Right atrium auricular region (tissue), 2 donors: ENCODE measurements around the gene LY6G6D. TPM values are rescaled to one million over a fixed set of nuclear protein-coding genes. Genes with fewer than 3 reads are reported as not detected.

Experiments used
- DNase-seq: peaks from one replicate; pipeline ENCODE4 v3.0.0-alpha.2; 2019; ENCODE audit warnings: low spot score
- H3K27ac ChIP-seq, 2 donors: fragments of 200-600 bp; sonication (generic); 1 replicate in 1 of 2; 2 replicates in 1 of 2; pipeline ENCODE4 v1.5.1; 2016 to 2019
- H3K27me3 ChIP-seq, 2 donors: fragments of 200-600 bp; sonication (generic); one replicate each; pipeline versions ENCODE4 v1.5.1 to v1.6.0; 2017 to 2019
- H3K36me3 ChIP-seq: fragments of 200-600 bp; sonication (generic); one replicate; pipeline ENCODE4 v1.5.1; 2016
- H3K4me1 ChIP-seq, 2 donors: fragments of 200-600 bp; sonication (generic); one replicate each; pipeline versions ENCODE4 v1.5.1 to v1.6.0; 2017 to 2019
- H3K4me3 ChIP-seq, 2 donors: fragments of 200-600 bp; sonication (generic); 1 replicate in 1 of 2; 2 replicates in 1 of 2; pipeline ENCODE4 v1.5.1; 2017 to 2019; ENCODE audit warnings: mild to moderate bottlenecking in 1 of 2, moderate library complexity in 1 of 2
- H3K9me3 ChIP-seq, 2 donors: fragments of 200-600 bp; sonication (generic); one replicate each; pipeline ENCODE4 v1.5.1; 2019
- total RNA-seq, 2 donors: library from RNA; depleted of rRNA; stranded (reverse); fragments of >200 nt; gene quantifications; one replicate each; pipeline ENCODE4 v1.1.0, GENCODE V29; 2016
- TF ChIP-seq, protein P1 (sequence below), 2 donors: fragments of 200-600 bp; sonication (generic); IDR thresholded peaks; one replicate each; pipeline ENCODE4 v1.5.1; 2019; ENCODE audit warnings: antibody characterized with exemption in 2 of 2

Gene LY6G6D
- total RNA-seq, 2 donors from 2014 or later = not detected

GRCh38 chr6:31742894-31743293 is 27.7 kb downstream of the LY6G6D start:
- H3K27me3 ChIP-seq = no peaks in the 10 kb centered on the region
- TF ChIP-seq, protein P1, sequence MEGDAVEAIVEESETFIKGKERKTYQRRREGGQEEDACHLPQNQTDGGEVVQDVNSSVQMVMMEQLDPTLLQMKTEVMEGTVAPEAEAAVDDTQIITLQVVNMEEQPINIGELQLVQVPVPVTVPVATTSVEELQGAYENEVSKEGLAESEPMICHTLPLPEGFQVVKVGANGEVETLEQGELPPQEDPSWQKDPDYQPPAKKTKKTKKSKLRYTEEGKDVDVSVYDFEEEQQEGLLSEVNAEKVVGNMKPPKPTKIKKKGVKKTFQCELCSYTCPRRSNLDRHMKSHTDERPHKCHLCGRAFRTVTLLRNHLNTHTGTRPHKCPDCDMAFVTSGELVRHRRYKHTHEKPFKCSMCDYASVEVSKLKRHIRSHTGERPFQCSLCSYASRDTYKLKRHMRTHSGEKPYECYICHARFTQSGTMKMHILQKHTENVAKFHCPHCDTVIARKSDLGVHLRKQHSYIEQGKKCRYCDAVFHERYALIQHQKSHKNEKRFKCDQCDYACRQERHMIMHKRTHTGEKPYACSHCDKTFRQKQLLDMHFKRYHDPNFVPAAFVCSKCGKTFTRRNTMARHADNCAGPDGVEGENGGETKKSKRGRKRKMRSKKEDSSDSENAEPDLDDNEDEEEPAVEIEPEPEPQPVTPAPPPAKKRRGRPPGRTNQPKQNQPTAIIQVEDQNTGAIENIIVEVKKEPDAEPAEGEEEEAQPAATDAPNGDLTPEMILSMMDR (IDR thresholded peaks at IDR 0.05) = no peak
- peaks cover 0 to 24% of the 10 kb centered on the region in 2 donors for H3K4me1 ChIP-seq
- no peak overlapping the region for H3K27ac ChIP-seq
- DNase-seq = no peak
- no peaks in the 10 kb centered on the region for H3K9me3 ChIP-seq
- H3K4me3 ChIP-seq = no peak overlapping the region
- H3K36me3 ChIP-seq = no peaks in the 10 kb centered on the region

DNA sequence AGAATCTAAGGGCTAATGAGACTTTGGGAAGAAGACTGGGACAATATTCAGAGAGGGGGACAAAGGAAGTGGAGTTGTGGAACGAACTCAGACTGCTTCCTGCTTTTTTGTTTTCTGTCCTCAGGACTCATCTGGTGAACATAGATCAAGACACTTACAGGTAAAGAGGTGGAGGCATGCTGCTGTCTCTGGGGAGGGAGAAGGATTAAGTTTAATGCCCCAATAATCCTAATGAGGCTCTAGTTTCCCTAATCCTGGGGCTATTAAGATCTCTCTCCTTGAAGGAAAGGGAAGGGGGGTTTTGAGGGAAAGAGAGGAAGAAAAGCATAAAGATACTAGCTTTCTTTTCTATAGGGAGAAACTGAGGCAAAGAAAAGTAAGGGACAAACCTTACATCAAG is 29.3 kb downstream of the LY6G6D start:
- no peak for DNase-seq
- TF ChIP-seq, protein P1 (IDR thresholded peaks at IDR 0.05) = no peak
- Histone ChIP-seq H3K4me3 (no peak overlapping the region), H3K36me3 (no peaks in the 10 kb centered on the region), H3K4me1 (peaks cover 0 to 9% of the 10 kb centered on the region in 2 donors), H3K9me3 (no peaks in the 10 kb centered on the region), H3K27me3 (no peaks in the 10 kb centered on the region), H3K27ac (no peak overlapping the region)

GRCh38 chr6:31749301-31750036 is 34.3 kb downstream of the LY6G6D start:
- Histone ChIP-seq H3K4me1 (no peaks in the 10 kb centered on the region), H3K4me3 (no peak overlapping the region), H3K27me3 (no peaks in the 10 kb centered on the region), H3K36me3 (no peaks in the 10 kb centered on the region), H3K9me3 (no peaks in the 10 kb centered on the region), H3K27ac (no peak overlapping the region)
- DNase-seq = no peak
- TF ChIP-seq, protein P1 (IDR thresholded peaks at IDR 0.05) = no peak

DNA sequence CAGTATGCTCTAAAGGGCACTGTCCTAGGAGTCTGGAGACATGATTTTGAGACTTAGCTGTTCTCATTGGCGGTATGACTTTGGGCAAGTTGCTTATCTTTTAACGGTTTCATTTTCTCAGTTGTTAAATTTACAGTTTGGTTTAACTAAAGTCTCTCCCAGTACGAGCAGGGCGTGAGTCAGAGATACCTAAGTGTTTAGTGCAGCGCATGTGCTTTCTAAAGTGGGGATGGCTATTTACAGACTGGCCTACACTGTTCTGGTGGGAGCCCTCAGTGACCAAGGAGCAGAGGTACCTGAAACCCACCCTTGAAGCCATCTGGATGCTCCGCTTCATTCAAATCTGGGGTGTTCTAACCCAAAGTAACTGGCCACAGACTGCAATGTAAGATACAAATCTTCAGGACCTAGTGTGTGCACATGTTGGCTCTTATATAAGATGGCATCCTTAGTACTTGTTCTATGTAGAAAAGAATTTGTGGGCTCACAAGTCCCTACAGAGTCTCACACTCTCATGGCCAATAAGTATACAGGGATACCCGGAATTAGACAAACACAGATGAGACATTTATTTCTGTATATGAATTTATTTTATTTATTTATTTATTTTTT is 35.4 kb downstream of the LY6G6D start:
- no peak for DNase-seq
- Histone ChIP-seq H3K4me3 (no peak overlapping the region), H3K27ac (no peak overlapping the region), H3K36me3 (no peaks in the 10 kb centered on the region), H3K27me3 (no peaks in the 10 kb centered on the region), H3K9me3 (no peaks in the 10 kb centered on the region), H3K4me1 (no peaks in the 10 kb centered on the region)
- TF ChIP-seq, protein P1 (IDR thresholded peaks at IDR 0.05) = no peak

GRCh38 chr6:31752739-31753319 is 37.7 kb downstream of the LY6G6D start:
- TF ChIP-seq, protein P1 (IDR thresholded peaks at IDR 0.05) = no peak
- H3K36me3 ChIP-seq = no peaks in the 10 kb centered on the region
- H3K9me3 ChIP-seq = no peaks in the 10 kb centered on the region
- no peaks in the 10 kb centered on the region for H3K4me1 ChIP-seq
- H3K27ac ChIP-seq = no peak overlapping the region
- no peak for DNase-seq
- H3K27me3 ChIP-seq = no peaks in the 10 kb centered on the region
- no peak overlapping the region for H3K4me3 ChIP-seq
